ENCODE measurements around the gene CDH15. TPM values are rescaled to one million over a fixed set of nuclear protein-coding genes. Genes with fewer than 3 reads are reported as not detected.
A peak's percentile ranks its signal among the peaks of the same experiment; 100 is the strongest.

The CDH15 gene
- total and polyA plus RNA-seq, 9 of the 15 experiments (the other 6 are each of a cell fraction or from before 2014, with no cell fraction given), result 0.07 to 0.18 TPM; not detected in 7

GRCh38 chr16:89219365-89219764 lies 47.8 kb downstream of the CDH15 start (continued):
- TF ChIP-seq AFF4 (CRISPR knock-in tag; IDR thresholded peaks at IDR 0.05) (no peak; the same call in 1 of the 2 replicates), CBX8 (IDR thresholded peaks at IDR 0.05; ENCODE audit: borderline replicate concordance, extremely low read depth, low read depth, low read length, poor library complexity, severe bottlenecking) (no peak), HEY1 (CRISPR knock-in tag; IDR thresholded peaks at IDR 0.05; ENCODE audit: borderline replicate concordance) (no peak), E2F4 (CRISPR knock-in tag; IDR thresholded peaks at IDR 0.05; ENCODE audit: low read depth) (no peak), CHCHD3 (CRISPR knock-in tag; IDR thresholded peaks at IDR 0.05) (no peak), ZNF316 (IDR thresholded peaks at IDR 0.05) (no peak), STAG1 (CRISPR knock-in tag; IDR thresholded peaks at IDR 0.05; ENCODE audit: borderline replicate concordance) (no peak), SNAPC5 (CRISPR knock-in tag; IDR thresholded peaks at IDR 0.05) (no peak), KLF16 (IDR thresholded peaks at IDR 0.05) (peak; percentile 60; the same call in 1 of the 2 replicates), TAL1 (IDR thresholded peaks at IDR 0.05) (peak; percentile 84), ZNF449 (CRISPR knock-in tag; IDR thresholded peaks at IDR 0.05) (no peak), HDAC3 (IDR thresholded peaks at IDR 0.05; ENCODE audit: borderline replicate concordance, partially characterized antibody) (no peak), CEBPZ (IDR thresholded peaks at IDR 0.05; ENCODE audit: borderline replicate concordance, low read depth, low read length) (no peak), ZNF695 (CRISPR knock-in tag; IDR thresholded peaks at IDR 0.05) (no peak), TAF15 (IDR thresholded peaks at IDR 0.05; ENCODE audit: low read depth, low read length) (no peak), POLR2G (IDR thresholded peaks at IDR 0.05; ENCODE audit: low read depth, low read length) (no peak)

Data from K562 (cell line).